H9 (cell line): Measurements from ENCODE around the gene TRPM3. TPM values are rescaled to one million over a fixed set of nuclear protein-coding genes. Genes with fewer than 3 reads are reported as not detected.

Experiments
- DNase-seq: peaks from one replicate; pipeline ENCODE4 v3.0.0-alpha.2; 2017
- H2AFZ ChIP-seq: one replicate; pipeline ENCODE4 v1.6.1; 2013; ENCODE audit warnings: mild to moderate bottlenecking, low read length, control low read depth, moderate library complexity
- H2AK5ac ChIP-seq: 2 replicates; pipeline ENCODE4 v1.6.1; 2013; ENCODE audit warnings: low read length, control low read depth, mixed read lengths; ENCODE audit not compliant: insufficient read length
- H2BK120ac ChIP-seq: one replicate; pipeline ENCODE4 v1.6.1; 2013; ENCODE audit warnings: low read depth, mild to moderate bottlenecking, low read length, control low read depth, inconsistent platforms; ENCODE audit not compliant: poor library complexity, severe bottlenecking
- H2BK12ac ChIP-seq: 2 replicates; pipeline ENCODE4 v1.6.1; 2013; ENCODE audit warnings: low read length, control low read depth, mixed read lengths, low read depth; ENCODE audit not compliant: insufficient read length
- H2BK15ac ChIP-seq: 2 replicates; pipeline ENCODE4 v1.6.1; 2013; ENCODE audit warnings: low read depth, low read length, control low read depth
- H2BK20ac ChIP-seq: one replicate; pipeline ENCODE4 v1.6.1; 2013; ENCODE audit warnings: low read depth, mild to moderate bottlenecking, low read length, control low read depth, inconsistent platforms; ENCODE audit not compliant: poor library complexity, severe bottlenecking
- H2BK5ac ChIP-seq: 2 replicates; pipeline ENCODE4 v1.6.1; 2013; ENCODE audit warnings: low read length, control low read depth, mixed read lengths; ENCODE audit not compliant: insufficient read length
- H3K14ac ChIP-seq: 2 replicates; pipeline ENCODE4 v1.6.1; 2013; ENCODE audit warnings: low read length, control low read depth; ENCODE audit not compliant: insufficient read depth
- H3K18ac ChIP-seq: 2 replicates; pipeline ENCODE4 v1.6.1; 2013; ENCODE audit warnings: low read depth, mild to moderate bottlenecking, mixed read lengths, low read length, control low read depth; ENCODE audit not compliant: insufficient read length
- H3K23ac ChIP-seq: 2 replicates; pipeline ENCODE4 v1.6.1; 2013; ENCODE audit warnings: low read length, control low read depth, mixed read lengths, low read depth; ENCODE audit not compliant: insufficient read length
- H3K23me2 ChIP-seq: 2 replicates; pipeline ENCODE4 v1.6.1; 2013; ENCODE audit warnings: low read depth, mild to moderate bottlenecking, mixed read lengths, low read length, control low read depth; ENCODE audit not compliant: insufficient read length, poor library complexity, severe bottlenecking
- H3K27ac ChIP-seq: 2 replicates; pipeline ENCODE4 v1.5.1; 2013; ENCODE audit warnings: low read length, control low read depth, mixed read lengths, low read depth; ENCODE audit not compliant: insufficient read length
- H3K27me3 ChIP-seq: 2 replicates; pipeline ENCODE4 v1.6.1; 2013; ENCODE audit warnings: low read length, control low read depth, inconsistent platforms; ENCODE audit not compliant: insufficient read depth
- H3K4ac ChIP-seq: 2 replicates; pipeline ENCODE4 v1.6.1; 2013; ENCODE audit warnings: low read depth, mild to moderate bottlenecking, control low read depth, inconsistent platforms, low read length, moderate library complexity
- H3K4me1 ChIP-seq: 2 replicates; pipeline ENCODE4 v1.6.1; 2013; ENCODE audit warnings: low read length, control low read depth, inconsistent platforms; ENCODE audit not compliant: insufficient read depth
- H3K4me2 ChIP-seq: 2 replicates; pipeline ENCODE4 v1.6.1; 2013; ENCODE audit warnings: low read length, control low read depth, mixed read lengths; ENCODE audit not compliant: insufficient read length, insufficient read depth
- H3K56ac ChIP-seq: 2 replicates; pipeline ENCODE4 v1.6.1; 2013; ENCODE audit warnings: low read depth, mild to moderate bottlenecking, mixed read lengths, low read length, control low read depth; ENCODE audit not compliant: insufficient read length
- H3K79me1 ChIP-seq: 2 replicates; pipeline ENCODE4 v1.6.1; 2013; ENCODE audit warnings: low read depth, mild to moderate bottlenecking, moderate library complexity, low read length, control low read depth, inconsistent platforms; ENCODE audit not compliant: insufficient read depth, poor library complexity, severe bottlenecking
- H3K79me2 ChIP-seq: 2 replicates; pipeline ENCODE4 v1.6.1; 2013; ENCODE audit warnings: low read length, control low read depth, inconsistent platforms; ENCODE audit not compliant: insufficient read depth
- H3K9ac ChIP-seq: 2 replicates; pipeline ENCODE4 v1.6.1; 2013; ENCODE audit warnings: low read length, control low read depth, mixed read lengths; ENCODE audit not compliant: insufficient read length; ENCODE audit errors: extremely low read depth
- H3K9me3 ChIP-seq: one replicate; pipeline ENCODE4 v1.6.1; 2013; ENCODE audit warnings: low read depth, low read length, inconsistent platforms; ENCODE audit not compliant: control insufficient read depth
- H3T11ph ChIP-seq: one replicate; pipeline ENCODE4 v1.6.1; 2013; ENCODE audit warnings: mild to moderate bottlenecking, low read length, control low read depth, inconsistent platforms
- H4K20me1 ChIP-seq: one replicate; pipeline ENCODE4 v1.6.1; 2013; ENCODE audit not compliant: control insufficient read depth, insufficient read length, insufficient read depth
- H4K5ac ChIP-seq: 2 replicates; pipeline ENCODE4 v1.6.1; 2013; ENCODE audit warnings: low read depth, mild to moderate bottlenecking, mixed read lengths, low read length, control low read depth; ENCODE audit not compliant: insufficient read length
- H4K8ac ChIP-seq: replicated peaks from 2 replicates; pipeline ENCODE4 v1.6.1; 2013; ENCODE audit warnings: low read length, control low read depth, mixed read lengths, low read depth; ENCODE audit not compliant: insufficient read length
- H4K91ac ChIP-seq: 2 replicates; pipeline ENCODE4 v1.6.1; 2013; ENCODE audit warnings: low read depth, mild to moderate bottlenecking, moderate library complexity, mixed read lengths, low read length, control low read depth; ENCODE audit not compliant: insufficient read length
- H3K27ac Mint-ChIP-seq, 3 experiments: 2 replicates in 2 of 3; 3 replicates in 1 of 3; pipeline ENCODE4 v1.8.0; 2020 to 2021; ENCODE audit warnings: mixed read lengths in 3 of 3, mild to moderate bottlenecking in 1 of 3, moderate library complexity in 1 of 3
- H3K27me3 Mint-ChIP-seq: 2 replicates; pipeline ENCODE4 v1.8.0; 2021; ENCODE audit warnings: low read depth, mild to moderate bottlenecking, moderate library complexity, mixed read lengths
- H3K36me3 Mint-ChIP-seq, 3 experiments: 2 replicates in 2 of 3; 3 replicates in 1 of 3; pipeline ENCODE4 v1.8.0; 2020 to 2021; ENCODE audit warnings: low read depth in 3 of 3, mixed read lengths in 3 of 3; ENCODE audit not compliant: insufficient read depth in 1 of 3
- H3K4me1 Mint-ChIP-seq, 2 experiments: 2 replicates each; pipeline ENCODE4 v1.8.0; 2020; ENCODE audit warnings: mixed read lengths in 2 of 2
- H3K4me3 Mint-ChIP-seq, 2 experiments: 2 replicates in 1 of 2; 3 replicates in 1 of 2; pipeline ENCODE4 v1.8.0; 2020 to 2021; ENCODE audit warnings: mild to moderate bottlenecking in 2 of 2, mixed read lengths in 2 of 2, moderate library complexity in 1 of 2
- H3K9me3 Mint-ChIP-seq, 2 experiments: 2 replicates in 1 of 2; 3 replicates in 1 of 2; pipeline ENCODE4 v1.8.0; 2020; ENCODE audit warnings: mild to moderate bottlenecking in 2 of 2, mixed read lengths in 2 of 2, moderate library complexity in 1 of 2
- WGBS: extraction: QIAGEN DNeasy Blood & Tissue Kit; methylation state at CpG from one replicate; pipeline ENCODE4 v1.1.7; 2013; ENCODE audit warnings: missing lambda C conversion rate, low lambda C conversion rate, mixed read lengths; ENCODE audit not compliant: insufficient read length; ENCODE audit errors: extremely low coverage; 5-methylcytosine and 5-hydroxymethylcytosine counted together
- total RNA-seq: library from RNA; stranded (reverse); gene quantifications from 2 replicates; pipeline ENCODE4 v1.2.1, GENCODE V29; 2021
- TF ChIP-seq, protein P1 (sequence below): fragments of 200-600 bp; sonication (generic); conservative IDR thresholded peaks from 3 replicates; pipeline ENCODE4 v1.8.0; 2021; ENCODE audit warnings: antibody characterized with exemption, mild to moderate bottlenecking

The TRPM3 gene
- total RNA-seq, 1 experiment from 2014 or later, result 10.3 TPM

DNA sequence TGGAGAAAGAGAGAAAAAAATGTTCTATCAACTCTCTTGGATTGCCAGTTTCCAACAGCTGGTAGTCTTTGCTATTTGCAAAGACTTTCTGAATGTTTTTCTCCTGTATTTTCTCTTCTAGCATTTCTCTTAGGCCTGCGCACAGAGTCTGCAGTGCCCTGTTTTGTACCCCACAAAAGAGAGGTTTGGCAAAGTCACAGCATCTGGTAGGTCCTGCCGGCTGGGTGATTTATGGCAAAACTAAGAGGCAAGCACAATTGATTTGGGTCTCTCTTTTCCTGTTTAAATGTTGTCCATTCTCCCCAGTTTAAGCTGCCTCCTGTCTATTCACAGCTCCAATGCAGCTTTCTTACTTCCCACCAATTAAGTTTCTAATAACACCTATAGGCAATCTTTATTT is 193.9 kb downstream of the TRPM3 start:
- Histone ChIP-seq H2BK5ac (no peak overlapping the region), H4K91ac (no peak overlapping the region), H4K20me1 (no peaks in the 10 kb centered on the region), H3K4ac (no peak overlapping the region), H2BK20ac (no peak overlapping the region), H3K4me2 (no peak overlapping the region), H4K8ac (no peak overlapping the region), H3K23ac (no peak overlapping the region), H2BK120ac (no peak overlapping the region), H3K27ac (no peak overlapping the region), H3K23me2 (no peaks in the 10 kb centered on the region), H3T11ph (no peak overlapping the region), H3K79me2 (no peaks in the 10 kb centered on the region), H3K18ac (no peak overlapping the region), H3K9me3 (no peaks in the 10 kb centered on the region), H4K5ac (no peak overlapping the region), H2AFZ (no peak overlapping the region), H3K27me3 (no peaks in the 10 kb centered on the region), H2AK5ac (no peak overlapping the region), H3K79me1 (no peaks in the 10 kb centered on the region), H3K56ac (no peak overlapping the region), H3K14ac (no peak overlapping the region), H3K9ac (no peak overlapping the region), H3K4me1 (peaks cover 4% of the 10 kb centered on the region; the same call in 1 of the 2 replicates), H2BK12ac (no peak overlapping the region), H2BK15ac (no peak overlapping the region)
- no peaks in the 10 kb centered on the region for H3K36me3 Mint-ChIP-seq
- no peak for DNase-seq
- no peak overlapping the region for H3K4me3 Mint-ChIP-seq
- H3K4me1 Mint-ChIP-seq, result no peaks in the 10 kb centered on the region
- no CpG with 5 or more reads among the region's 2 CpGs for WGBS
- no peaks in the 10 kb centered on the region for H3K9me3 Mint-ChIP-seq
- no peaks in the 10 kb centered on the region for H3K27me3 Mint-ChIP-seq
- TF ChIP-seq, protein P1, sequence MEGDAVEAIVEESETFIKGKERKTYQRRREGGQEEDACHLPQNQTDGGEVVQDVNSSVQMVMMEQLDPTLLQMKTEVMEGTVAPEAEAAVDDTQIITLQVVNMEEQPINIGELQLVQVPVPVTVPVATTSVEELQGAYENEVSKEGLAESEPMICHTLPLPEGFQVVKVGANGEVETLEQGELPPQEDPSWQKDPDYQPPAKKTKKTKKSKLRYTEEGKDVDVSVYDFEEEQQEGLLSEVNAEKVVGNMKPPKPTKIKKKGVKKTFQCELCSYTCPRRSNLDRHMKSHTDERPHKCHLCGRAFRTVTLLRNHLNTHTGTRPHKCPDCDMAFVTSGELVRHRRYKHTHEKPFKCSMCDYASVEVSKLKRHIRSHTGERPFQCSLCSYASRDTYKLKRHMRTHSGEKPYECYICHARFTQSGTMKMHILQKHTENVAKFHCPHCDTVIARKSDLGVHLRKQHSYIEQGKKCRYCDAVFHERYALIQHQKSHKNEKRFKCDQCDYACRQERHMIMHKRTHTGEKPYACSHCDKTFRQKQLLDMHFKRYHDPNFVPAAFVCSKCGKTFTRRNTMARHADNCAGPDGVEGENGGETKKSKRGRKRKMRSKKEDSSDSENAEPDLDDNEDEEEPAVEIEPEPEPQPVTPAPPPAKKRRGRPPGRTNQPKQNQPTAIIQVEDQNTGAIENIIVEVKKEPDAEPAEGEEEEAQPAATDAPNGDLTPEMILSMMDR, result no peak
- no peak overlapping the region for H3K27ac Mint-ChIP-seq
